ENCODE measurements around the gene BRF1.
"Not testable (repeated sequence)": the region's sequence is repeated elsewhere in the genome, so short reads cannot be mapped to it uniquely, and the experiment has no call there.

The BRF1 gene, protein sequence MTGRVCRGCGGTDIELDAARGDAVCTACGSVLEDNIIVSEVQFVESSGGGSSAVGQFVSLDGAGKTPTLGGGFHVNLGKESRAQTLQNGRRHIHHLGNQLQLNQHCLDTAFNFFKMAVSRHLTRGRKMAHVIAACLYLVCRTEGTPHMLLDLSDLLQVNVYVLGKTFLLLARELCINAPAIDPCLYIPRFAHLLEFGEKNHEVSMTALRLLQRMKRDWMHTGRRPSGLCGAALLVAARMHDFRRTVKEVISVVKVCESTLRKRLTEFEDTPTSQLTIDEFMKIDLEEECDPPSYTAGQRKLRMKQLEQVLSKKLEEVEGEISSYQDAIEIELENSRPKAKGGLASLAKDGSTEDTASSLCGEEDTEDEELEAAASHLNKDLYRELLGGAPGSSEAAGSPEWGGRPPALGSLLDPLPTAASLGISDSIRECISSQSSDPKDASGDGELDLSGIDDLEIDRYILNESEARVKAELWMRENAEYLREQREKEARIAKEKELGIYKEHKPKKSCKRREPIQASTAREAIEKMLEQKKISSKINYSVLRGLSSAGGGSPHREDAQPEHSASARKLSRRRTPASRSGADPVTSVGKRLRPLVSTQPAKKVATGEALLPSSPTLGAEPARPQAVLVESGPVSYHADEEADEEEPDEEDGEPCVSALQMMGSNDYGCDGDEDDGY

DNA sequence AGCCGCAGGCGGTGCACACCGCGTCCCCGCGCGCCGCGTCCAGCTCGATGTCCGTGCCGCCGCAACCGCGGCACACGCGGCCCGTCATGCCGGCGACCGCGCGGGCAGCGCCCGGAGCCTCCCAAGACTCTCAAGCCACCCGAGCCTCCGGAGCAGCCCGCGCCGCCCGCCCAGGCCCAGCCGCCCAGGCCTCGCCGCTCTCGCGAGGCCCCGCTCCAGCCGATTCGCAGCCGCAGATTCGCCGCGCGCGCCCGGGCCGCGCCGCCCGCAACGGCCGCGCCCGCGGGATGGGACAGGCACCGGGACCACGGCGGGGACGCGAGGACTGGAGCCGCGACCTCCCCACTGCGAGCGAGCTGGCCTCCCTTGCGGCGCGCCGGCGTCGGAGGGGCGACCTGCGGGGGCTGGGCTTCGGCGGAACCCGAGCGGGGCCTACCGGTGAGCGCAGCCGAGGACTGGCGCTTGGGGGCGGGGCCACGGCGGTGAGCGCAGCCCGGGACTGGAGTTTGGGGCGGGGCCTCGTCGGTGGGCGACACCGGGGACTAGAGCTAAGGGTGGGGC lies at the start of gene BRF1:
TSS of gene BRF1 (minus strand) at position 460 of the 561 bp plus-strand sequence. CDS start at position 88, 372 bp downstream.
- peak; percentile 91 for DNase-seq

DNA sequence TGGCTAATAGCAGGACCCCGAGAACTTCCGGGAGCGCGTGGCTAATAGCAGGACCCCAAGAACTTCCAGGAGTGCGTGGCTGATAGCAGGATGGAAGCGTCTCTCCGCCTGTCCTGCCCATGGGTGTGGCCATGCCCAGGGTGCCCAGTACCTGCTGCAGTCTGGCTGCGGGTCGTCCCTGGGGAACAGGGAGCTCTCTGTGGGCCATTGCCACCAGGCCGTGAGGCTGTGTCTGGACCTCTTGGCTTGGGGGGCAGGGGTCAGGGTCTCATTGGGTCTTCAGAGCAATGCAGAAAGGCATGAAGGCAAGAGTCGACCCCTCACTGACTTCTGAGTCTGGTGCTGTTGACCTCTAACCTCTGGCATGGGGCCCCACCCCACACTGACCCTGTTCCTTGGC lies 49.2 kb upstream of the BRF1 start:
- DNase-seq = no peak

DNA sequence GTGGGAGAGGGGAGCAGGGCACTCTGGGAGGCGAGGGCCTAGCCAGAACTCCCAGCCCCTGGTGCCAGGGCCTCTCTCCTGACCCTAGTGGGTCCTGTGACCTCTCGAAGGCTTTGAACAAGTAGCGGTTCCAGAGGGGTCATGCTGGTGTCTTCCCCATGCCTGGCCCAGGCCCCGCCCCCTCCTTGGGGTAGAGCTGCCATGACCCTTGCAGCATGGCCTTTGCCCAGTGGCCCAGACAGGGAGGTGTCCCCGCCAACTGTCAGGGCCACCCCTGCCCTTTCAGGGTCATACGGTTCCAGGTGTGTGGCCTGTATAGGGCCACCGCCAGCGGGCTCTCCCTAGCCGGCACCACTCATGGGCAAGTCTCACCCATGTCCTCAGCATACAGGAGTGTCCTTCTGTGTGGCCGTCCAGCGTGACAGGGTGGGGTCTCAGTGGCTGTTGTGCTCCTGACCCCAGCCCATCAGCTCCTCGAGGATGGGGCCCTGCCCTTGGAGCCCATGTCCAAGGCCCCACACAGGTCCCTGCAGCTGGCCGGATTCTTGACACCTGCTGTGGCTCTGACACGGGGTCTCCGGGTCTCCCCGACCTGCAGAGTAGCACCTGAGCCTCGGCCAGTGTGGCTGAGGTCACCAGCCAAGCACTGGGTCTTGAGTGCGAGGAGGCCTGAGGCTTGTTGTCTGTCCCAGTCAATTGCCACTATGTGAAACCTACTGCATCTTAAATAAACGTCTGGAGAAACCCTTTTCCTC lies 48.3 kb upstream of the BRF1 start:
- no peak for DNase-seq

DNA sequence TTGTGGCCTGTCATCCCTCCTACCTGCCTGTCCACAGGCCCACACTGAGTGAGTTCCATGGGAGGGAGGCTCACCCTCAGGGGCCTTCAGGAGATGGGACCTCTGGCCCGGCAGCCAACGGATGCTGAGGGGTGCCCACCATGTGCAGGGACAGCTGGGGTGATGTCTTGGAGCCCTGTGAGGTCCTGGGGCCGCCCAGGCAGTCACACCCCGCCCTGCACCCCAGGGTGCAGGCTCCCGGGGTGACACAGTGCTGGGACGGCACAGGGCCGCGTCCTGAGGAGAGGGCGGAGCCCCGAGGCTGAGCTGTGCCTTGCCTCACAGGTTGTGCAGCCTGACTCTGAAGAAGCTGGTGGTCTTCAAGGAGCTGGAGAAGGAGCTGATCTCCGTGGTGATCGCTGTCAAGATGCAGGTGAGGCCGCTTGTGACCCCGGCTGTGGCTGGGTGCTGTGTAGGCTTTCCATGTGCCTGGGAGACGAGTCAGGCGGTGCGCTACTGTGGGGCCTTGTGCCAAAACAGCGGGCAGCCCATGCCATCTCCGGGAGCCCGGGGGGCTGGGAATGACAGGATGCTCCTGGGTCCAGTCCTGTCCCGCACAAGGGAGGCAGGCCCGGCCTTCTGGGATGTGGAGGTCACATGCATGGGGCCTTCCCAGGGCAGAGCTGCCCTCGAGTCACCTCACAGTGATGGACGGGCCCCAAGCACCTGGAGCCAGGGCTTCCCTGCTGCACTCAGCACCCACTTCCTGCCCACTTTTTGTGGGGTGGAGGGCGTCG lies 47.6 kb upstream of the BRF1 start:
- no peak for DNase-seq

DNA sequence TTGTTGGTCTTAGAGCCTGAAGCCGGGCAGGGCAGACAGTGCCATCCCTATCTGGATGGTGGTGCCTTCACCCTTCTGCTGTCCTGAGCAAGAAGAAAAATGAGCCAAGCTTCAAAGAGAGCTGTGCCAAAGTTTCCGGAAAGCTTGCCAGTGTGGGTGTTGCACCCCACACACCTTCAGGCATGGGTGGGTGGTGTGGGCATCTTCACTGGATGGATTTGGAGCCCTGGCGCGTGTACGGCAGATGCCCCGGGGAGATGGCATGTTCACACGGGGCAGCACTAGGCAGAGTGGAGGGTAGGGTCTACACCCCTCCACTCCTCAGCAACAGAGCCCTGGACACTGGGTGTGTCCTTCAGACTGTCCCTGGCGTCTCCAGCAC lies 46.8 kb upstream of the BRF1 start:
- DNase-seq = no peak

DNA sequence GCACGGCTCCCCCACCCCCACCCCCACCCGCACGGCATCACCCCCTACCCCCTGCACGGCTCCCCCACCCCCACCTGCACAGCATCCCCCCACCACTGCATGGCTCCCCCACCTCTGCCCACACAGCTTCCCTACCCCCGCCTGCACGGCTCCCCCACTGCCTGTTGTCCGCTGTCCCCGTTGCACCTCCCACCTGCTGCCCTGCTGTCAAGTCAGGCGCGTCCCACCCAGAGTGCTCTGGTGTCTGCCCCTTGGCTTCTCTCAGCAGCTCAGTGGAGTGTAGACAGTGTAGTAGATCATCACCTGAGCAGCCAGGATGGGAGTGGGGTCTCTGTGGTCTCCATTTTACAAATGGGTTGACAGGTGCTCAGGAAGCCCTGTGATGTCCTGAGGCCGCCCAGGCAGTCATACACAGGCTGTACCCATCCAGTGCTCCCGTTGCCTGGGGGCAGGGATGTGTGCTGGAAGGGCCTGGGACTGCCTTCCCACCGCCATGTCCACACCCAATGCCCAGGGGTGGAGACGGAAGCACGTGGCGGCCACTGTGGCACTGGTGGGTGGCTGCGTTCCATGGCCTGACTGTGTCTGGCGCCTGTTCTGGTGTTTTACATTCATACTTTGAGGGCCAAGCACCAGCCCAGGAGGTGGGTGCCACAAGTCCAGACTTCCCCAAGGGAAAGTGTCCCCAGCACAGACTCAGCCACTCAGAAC lies 46.2 kb upstream of the BRF1 start:
- no peak for DNase-seq

DNA sequence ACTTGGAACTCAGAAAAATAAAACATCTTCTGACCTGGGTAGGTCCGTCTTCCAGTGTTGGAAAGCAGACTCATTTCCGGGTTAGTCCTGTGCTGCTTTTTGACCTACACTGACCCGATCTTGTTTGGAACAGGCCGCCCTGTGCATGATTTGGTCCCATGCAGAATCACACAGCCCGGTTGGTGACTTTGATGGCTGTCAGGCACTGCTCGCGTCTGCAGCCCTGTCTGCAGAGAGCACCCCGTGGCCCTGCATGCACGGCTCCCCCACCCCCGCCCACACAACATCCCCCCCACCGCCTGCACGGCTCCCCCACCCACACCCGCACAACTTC lies 45.4 kb upstream of the BRF1 start:
- no peak for DNase-seq

DNA sequence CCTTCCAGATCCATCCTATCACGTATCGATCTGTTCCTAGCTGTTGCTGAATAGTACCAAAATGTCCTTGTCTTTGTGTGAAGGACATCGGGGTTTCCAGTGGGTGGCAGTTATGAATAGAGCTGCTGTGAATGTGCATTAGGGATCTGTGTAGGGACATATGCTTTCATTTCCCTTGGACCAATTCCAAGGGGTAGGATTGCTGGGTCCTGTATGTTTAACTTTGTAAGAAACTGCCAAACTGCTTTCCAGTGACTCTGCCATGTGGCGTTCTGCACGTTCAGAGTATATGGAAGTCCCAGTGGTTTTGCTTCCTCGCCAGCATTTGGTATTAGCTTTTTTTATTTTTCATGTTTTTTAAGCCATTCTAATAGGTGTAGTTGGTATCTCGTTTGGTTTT lies 42.4 kb upstream of the BRF1 start:
- DNase-seq = peak; percentile 7

GRCh38 chr14:105340821-105341733 lies 40.3 kb upstream of the BRF1 start:
- no peak for DNase-seq

- no peak for DNase-seq
Measured at GRCh38 chr14:105337966-105338741, 37.4 kb upstream of the BRF1 start.

- DNase-seq = no peak
Measured at GRCh38 chr14:105337433-105337832, 36.6 kb upstream of the BRF1 start.

- DNase-seq = no peak
Measured at GRCh38 chr14:105336477-105337287, 35.9 kb upstream of the BRF1 start.

- no peak for DNase-seq
Measured at GRCh38 chr14:105335735-105336476, 35.1 kb upstream of the BRF1 start.

GRCh38 chr14:105335231-105335542 lies 34.4 kb upstream of the BRF1 start:
- DNase-seq = not testable (repeated sequence)

DNA sequence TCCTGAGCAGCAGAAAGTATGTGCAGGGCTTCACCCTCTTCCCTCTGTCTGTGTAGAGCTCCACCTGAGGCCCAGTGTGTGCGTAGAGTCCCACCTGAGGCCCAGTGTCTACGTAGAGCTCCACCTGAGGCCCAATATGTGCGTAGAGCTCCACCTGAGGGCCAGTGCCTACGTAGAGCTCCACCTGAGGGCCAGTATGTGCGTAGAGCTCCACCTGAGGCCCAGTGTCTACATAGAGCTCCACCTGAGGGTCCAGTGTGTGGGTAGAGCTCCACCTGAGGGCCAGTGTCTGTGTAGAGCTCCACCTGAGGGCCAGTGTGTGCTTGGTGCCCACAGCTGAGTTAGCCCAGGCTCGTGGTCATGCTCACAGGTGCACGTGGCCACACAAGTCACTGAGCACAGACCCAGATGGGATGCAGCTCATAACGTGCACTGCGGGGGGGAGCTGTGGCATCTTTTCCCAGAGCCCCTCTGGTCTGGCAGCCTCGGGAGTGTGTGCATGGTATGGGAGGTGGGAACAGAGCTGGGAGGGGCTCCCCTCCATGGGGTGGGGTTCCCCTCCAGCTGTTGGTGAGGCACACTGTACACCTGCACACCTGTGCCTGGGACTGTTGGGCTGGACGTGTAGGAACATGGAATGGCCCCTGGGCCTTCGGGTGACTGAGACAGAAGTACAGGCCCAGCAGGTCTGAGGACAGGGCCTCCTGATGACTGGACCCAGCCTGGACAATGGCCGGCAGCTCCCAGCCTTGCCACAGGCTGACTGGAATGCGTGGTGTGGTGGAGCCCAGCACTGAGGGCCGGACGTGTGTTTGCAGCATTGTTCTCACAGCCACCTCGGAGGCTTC lies 33.8 kb upstream of the BRF1 start:
- no peak for DNase-seq

DNA sequence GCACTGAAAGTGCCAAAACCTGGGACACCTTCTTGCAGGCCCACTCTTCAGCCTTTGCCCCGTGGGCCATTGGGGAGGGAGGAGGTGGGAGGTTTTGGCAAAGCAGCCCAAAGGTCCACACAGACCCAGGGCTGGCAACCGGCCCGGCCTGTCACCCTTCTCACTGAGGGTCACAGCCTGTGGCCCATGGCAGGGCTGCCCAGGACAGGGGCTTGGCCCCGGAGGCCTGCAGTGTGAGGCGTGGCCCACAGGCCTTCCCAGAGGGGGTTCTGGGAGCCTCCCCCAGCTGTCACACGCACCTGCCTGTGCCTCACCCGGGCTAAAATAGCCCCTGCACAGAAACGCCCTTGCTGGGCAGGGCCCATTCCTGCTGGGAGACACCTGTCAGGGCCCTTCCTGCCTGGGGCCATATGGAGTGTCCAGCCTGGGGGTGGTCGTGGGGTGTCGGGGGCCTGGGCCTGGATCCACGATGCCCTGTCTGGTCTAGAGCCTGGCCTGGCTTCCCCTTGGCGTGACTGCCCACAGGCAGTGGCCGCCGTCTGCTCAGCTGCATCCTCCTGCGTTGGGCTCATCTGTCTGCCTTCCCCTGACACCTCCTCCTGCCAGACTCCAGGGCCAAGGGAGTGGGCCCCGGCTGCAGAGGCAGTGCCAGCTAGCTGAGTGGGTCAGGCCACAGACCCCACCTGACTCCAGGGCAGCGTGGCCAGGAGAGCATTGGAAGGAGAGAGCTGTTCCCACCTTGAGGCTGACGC lies 33.0 kb upstream of the BRF1 start:
- DNase-seq = no peak

GRCh38 chr14:105333020-105333490 lies 32.3 kb upstream of the BRF1 start:
- no peak for DNase-seq

Data from NCI-H1105 treated with DMSO at 0.1 percent for 48 hours (cell line).